A673 (cell line): Measurements from ENCODE around the gene VPS8.

Source experiments
- EZH2 ChIP-seq: fragments of 200-600 bp; sonication (generic); IDR thresholded peaks from 2 replicates; pipeline ENCODE4 v1.6.1; 2017; ENCODE audit warnings: borderline replicate concordance, low read depth, mild to moderate bottlenecking, mixed read lengths, antibody characterized with exemption, low read length; ENCODE audit not compliant: poor library complexity, severe bottlenecking
- TF ChIP-seq, protein P1 (sequence below): fragments of 300-800, 200-600 bp; sonication (generic); conservative IDR thresholded peaks from 2 replicates; pipeline ENCODE4 v1.5.1; 2017; ENCODE audit warnings: low read depth, mild to moderate bottlenecking, antibody characterized with exemption, low read length, moderate library complexity, mixed read lengths

GRCh38 chr3:184770541-184770940, 41.4 kb upstream of the VPS8 start:
- TF ChIP-seq, protein P1, sequence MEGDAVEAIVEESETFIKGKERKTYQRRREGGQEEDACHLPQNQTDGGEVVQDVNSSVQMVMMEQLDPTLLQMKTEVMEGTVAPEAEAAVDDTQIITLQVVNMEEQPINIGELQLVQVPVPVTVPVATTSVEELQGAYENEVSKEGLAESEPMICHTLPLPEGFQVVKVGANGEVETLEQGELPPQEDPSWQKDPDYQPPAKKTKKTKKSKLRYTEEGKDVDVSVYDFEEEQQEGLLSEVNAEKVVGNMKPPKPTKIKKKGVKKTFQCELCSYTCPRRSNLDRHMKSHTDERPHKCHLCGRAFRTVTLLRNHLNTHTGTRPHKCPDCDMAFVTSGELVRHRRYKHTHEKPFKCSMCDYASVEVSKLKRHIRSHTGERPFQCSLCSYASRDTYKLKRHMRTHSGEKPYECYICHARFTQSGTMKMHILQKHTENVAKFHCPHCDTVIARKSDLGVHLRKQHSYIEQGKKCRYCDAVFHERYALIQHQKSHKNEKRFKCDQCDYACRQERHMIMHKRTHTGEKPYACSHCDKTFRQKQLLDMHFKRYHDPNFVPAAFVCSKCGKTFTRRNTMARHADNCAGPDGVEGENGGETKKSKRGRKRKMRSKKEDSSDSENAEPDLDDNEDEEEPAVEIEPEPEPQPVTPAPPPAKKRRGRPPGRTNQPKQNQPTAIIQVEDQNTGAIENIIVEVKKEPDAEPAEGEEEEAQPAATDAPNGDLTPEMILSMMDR, result no peak
- no peak for TF ChIP-seq EZH2
